MCF 10A (cell line): Measurements from ENCODE around the gene SLC6A4. TPM values are rescaled to one million over a fixed set of nuclear protein-coding genes. Genes with fewer than 3 reads are reported as not detected.

ENCODE experiments used
- Bru-seq: library from RNA; stranded (reverse); fragments of 400-500 nt; gene quantifications from one replicate; lab custom pipeline; 2021; lab: Mats Ljungman, UMichigan
- BruChase-seq, 2 experiments: library from RNA; stranded (reverse); fragments of 400-500 nt; gene quantifications; one replicate each; lab custom pipeline; 2021; lab: Mats Ljungman, UMichigan
- BruUV-seq: library from RNA; stranded (reverse); fragments of 400-500 nt; replicated peaks from 2 replicates; lab custom pipeline; 2021; lab: Mats Ljungman, UMichigan
- CTCF ChIA-PET: fragments of 300-600 bp; sonication (Branson Sonifier 250); formaldehyde crosslinking; extraction: SDS; loops from one replicate; lab custom pipeline; 2021; ENCODE audit warnings: antibody characterized with exemption, inconsistent platforms; lab: Yijun Ruan, JAX
- POLR2A ChIA-PET: fragments of 300-600, 350-650 bp; sonication (Branson Sonifier 250); formaldehyde crosslinking; extraction: SDS; loops from one replicate; lab custom pipeline; 2020; ENCODE audit warnings: antibody characterized with exemption, inconsistent platforms; lab: Yijun Ruan, JAX
- DNase-seq: peaks from one replicate; pipeline ENCODE4 v3.0.0-alpha.2; 2018; ENCODE audit not compliant: unreplicated experiment
- H3K27ac Mint-ChIP-seq: one replicate; pipeline ENCODE4 v1.8.0; 2022; ENCODE audit warnings: mild to moderate bottlenecking, low read depth, mixed read lengths; ENCODE audit not compliant: unreplicated experiment
- H3K27me3 Mint-ChIP-seq: one replicate; pipeline ENCODE4 v1.8.0; 2022; ENCODE audit warnings: mixed read lengths; ENCODE audit not compliant: insufficient read depth, unreplicated experiment
- H3K36me3 Mint-ChIP-seq: one replicate; pipeline ENCODE4 v1.8.0; 2022; ENCODE audit warnings: mild to moderate bottlenecking, moderate library complexity, mixed read lengths; ENCODE audit not compliant: insufficient read depth, unreplicated experiment
- H3K4me1 Mint-ChIP-seq: one replicate; pipeline ENCODE4 v1.8.0; 2022; ENCODE audit warnings: mixed read lengths; ENCODE audit not compliant: insufficient read depth, unreplicated experiment
- H3K4me3 Mint-ChIP-seq: one replicate; pipeline ENCODE4 v1.8.0; 2022; ENCODE audit warnings: mild to moderate bottlenecking, moderate library complexity, mixed read lengths; ENCODE audit not compliant: unreplicated experiment
- H3K9me3 Mint-ChIP-seq: one replicate; pipeline ENCODE4 v1.8.0; 2022; ENCODE audit warnings: mixed read lengths; ENCODE audit not compliant: unreplicated experiment
- intact Hi-C: fragments of 100-400 bp; cut with micrococcal nuclease; formaldehyde crosslinking; loops from 2 replicates; pipeline ENCODE4 v1.14.1; 2022
- long read RNA-seq: library from polyadenylated mRNA; stranded (forward); transcript quantifications from one replicate; pipeline ENCODE4 v2.0.0, GENCODE V29; 2022
- total RNA-seq: library from RNA; stranded (reverse); gene quantifications from 2 replicates; pipeline ENCODE4 v1.2.3, GENCODE V29; 2022
- TF ChIP-seq, protein P1 (sequence below): fragments of 200-600 bp; IDR thresholded peaks from one replicate; pipeline ENCODE4 v1.8.0; 2022; ENCODE audit warnings: antibody characterized with exemption, mild to moderate bottlenecking; ENCODE audit not compliant: unreplicated experiment

SLC6A4 gene
- total RNA-seq, result not detected in 2 replicates
- Bru-seq, nascent RNA, result percentile 13 among the genes with signal in this experiment
- BruChase-seq, experiment 1, labeled RNA remaining after a 6-hour chase, result percentile 10 among the genes with signal in this experiment
- BruChase-seq, experiment 2, labeled RNA remaining after a 2-hour chase, result percentile 10 among the genes with signal in this experiment
- long read RNA-seq, result 0 reads

DNA sequence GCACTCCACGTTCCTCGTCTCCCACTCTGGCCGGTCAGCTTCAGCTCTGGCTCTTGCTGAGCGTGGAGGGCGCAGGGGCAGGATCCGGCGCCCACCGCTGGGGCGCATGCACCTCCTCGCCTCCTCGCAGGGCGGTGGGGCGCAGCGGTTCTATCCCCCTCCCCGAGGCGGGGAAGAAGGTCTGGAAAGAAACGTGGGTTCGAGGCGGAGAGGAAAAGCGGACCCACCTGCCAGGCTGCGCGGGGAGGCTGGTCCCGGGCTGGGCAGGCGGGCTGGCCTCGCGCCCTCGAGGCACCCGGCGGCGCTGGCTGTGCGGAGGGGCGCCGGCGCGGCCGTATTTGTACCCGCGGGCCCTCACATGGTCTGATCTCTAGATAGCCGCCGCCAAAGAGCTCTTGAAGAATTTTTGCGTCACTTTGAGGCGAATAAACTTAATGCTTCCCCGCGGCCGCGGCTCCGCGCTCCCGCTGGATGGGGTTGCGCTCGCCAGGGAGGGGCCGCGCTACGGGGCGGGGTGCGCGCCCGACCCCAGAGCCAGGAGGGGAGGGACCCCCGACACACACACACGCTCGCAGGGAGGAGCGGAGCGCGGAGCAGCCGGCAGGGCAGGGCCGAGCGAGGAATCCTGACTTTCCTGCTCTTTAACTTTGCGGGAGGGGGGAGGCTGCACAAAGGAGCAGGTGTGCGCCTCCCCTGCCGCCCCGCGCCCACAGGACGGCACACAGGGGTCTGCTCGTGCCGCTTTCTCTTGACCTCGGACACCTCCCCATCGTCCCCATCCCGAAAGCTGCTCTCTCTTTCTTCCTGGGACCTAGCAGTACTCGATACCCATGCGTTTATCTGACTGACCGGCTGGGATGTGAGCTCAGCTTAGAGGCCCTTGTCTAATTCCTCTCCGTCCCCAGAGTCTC, at the start of gene SLC6A4:
Gene SLC6A4 (minus strand): TSS at position 312 of the 911 bp plus-strand sequence. CDS start 13,739 bp downstream, outside the sequence.
- Mint-ChIP-seq H3K36me3 (no peaks in the 10 kb centered on the region), H3K9me3 (no peaks in the 10 kb centered on the region), H3K4me3 (peak within 1 kb of the TSS; percentile 48), H3K27me3 (peaks cover 59% of the 10 kb centered on the region), H3K4me1 (peaks cover 9% of the 10 kb centered on the region), H3K27ac (no peak within 1 kb of the TSS)
- TF ChIP-seq, protein P1, sequence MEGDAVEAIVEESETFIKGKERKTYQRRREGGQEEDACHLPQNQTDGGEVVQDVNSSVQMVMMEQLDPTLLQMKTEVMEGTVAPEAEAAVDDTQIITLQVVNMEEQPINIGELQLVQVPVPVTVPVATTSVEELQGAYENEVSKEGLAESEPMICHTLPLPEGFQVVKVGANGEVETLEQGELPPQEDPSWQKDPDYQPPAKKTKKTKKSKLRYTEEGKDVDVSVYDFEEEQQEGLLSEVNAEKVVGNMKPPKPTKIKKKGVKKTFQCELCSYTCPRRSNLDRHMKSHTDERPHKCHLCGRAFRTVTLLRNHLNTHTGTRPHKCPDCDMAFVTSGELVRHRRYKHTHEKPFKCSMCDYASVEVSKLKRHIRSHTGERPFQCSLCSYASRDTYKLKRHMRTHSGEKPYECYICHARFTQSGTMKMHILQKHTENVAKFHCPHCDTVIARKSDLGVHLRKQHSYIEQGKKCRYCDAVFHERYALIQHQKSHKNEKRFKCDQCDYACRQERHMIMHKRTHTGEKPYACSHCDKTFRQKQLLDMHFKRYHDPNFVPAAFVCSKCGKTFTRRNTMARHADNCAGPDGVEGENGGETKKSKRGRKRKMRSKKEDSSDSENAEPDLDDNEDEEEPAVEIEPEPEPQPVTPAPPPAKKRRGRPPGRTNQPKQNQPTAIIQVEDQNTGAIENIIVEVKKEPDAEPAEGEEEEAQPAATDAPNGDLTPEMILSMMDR, result no peak
- intact Hi-C loops, result loop anchor here (1.0 to 2.0 kb wide), 2 partner anchors 110 to 131 kb away; no protein-coding TSS in a partner anchor
- no peak for DNase-seq
- BruUV-seq, result no TSS peak
- ChIA-PET POLR2A (interaction anchor here (0.9 kb wide), 1 partner anchor 109 kb away, joined by 3 read pairs; no protein-coding TSS in a partner anchor), CTCF (interaction anchor here (1.1 to 2.8 kb wide), 5 partner anchors 10 to 131 kb away, joined by 3 to 15 read pairs (median 4); no protein-coding TSS in a partner anchor)

DNA sequence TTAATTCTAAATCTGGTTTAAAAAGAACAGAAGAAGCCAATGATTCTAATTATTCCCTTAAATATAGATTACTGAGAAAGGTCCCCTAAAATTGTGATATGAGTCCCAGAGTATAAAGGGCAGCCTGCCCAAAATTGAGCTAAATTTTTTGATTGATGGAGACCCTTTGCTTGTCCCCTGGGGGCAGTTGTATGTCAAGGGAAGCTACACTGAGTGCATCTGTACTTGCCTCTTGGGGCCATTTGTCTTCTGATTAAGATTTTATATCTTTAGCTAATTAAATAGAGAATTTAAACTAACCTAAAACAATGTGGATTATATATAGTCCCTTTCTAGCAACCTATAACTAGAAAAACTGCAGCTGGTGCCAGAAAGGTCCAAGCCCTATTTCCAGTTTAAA, 43.7 kb upstream of the SLC6A4 start:
- ChIA-PET POLR2A (interaction anchor here (0.5 to 0.8 kb wide), 4 partner anchors 8 to 403 kb away, joined by 3 read pairs; partner anchors contain the start of gene BLMH), CTCF (interaction anchor here (0.5 to 0.9 kb wide), 3 partner anchors 23 to 175 kb away, joined by 3 read pairs; no protein-coding TSS in a partner anchor)
- H3K4me1 Mint-ChIP-seq, result no peaks in the 10 kb centered on the region
- DNase-seq, result no peak
- TF ChIP-seq, protein P1, result no peak
- H3K36me3 Mint-ChIP-seq, result peaks cover 38% of the 10 kb centered on the region
- no peak overlapping the region for H3K27ac Mint-ChIP-seq
- no TSS peak for BruUV-seq
- H3K27me3 Mint-ChIP-seq, result no peaks in the 10 kb centered on the region
- H3K4me3 Mint-ChIP-seq, result no peak overlapping the region
- intact Hi-C loops, result no loop called here
- no peaks in the 10 kb centered on the region for H3K9me3 Mint-ChIP-seq

- TF ChIP-seq, protein P1, result no peak
- DNase-seq, result peak; percentile 5
- no peaks in the 10 kb centered on the region for H3K9me3 Mint-ChIP-seq
- H3K27ac Mint-ChIP-seq, result no peak overlapping the region
- ChIA-PET CTCF (interaction anchor here (0.6 to 1.2 kb wide), 3 partner anchors 12 to 152 kb away, joined by 3 read pairs; no protein-coding TSS in a partner anchor), POLR2A (no interaction called here)
- peaks cover 43% of the 10 kb centered on the region for H3K36me3 Mint-ChIP-seq
- no peaks in the 10 kb centered on the region for H3K4me1 Mint-ChIP-seq
- no TSS peak for BruUV-seq
- H3K27me3 Mint-ChIP-seq, result no peaks in the 10 kb centered on the region
- intact Hi-C loops, result loop anchor here (1.0 kb wide), 1 partner anchor 174 kb away; no protein-coding TSS in a partner anchor
- H3K4me3 Mint-ChIP-seq, result no peak overlapping the region
Observed at GRCh38 chr17:30278032-30278431, 42.5 kb upstream of the SLC6A4 start.

DNA sequence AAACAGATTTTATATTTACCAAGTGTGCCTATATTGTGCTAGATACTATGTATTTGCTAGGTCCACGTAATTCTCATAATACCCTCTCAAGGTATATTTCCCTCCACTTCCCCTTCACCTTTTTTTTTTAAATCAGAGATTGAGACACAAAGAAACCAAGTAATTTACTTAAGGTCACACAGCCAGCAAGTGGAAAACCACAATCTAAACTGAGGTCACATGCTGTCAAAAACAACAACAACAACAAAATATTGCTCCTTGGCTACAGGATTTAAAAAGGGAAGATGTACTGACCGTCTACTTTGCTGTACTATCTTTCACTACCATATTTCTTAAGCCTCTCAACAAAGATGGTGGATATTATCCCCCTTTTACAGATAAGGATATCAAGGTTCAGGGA, 40.4 kb upstream of the SLC6A4 start:
- H3K4me3 Mint-ChIP-seq, result no peak overlapping the region
- H3K9me3 Mint-ChIP-seq, result no peaks in the 10 kb centered on the region
- peaks cover 61% of the 10 kb centered on the region for H3K36me3 Mint-ChIP-seq
- ChIA-PET POLR2A (no interaction called here), CTCF (no interaction called here)
- no peak for DNase-seq
- no peaks in the 10 kb centered on the region for H3K27me3 Mint-ChIP-seq
- H3K4me1 Mint-ChIP-seq, result no peaks in the 10 kb centered on the region
- TF ChIP-seq, protein P1, result no peak
- no TSS peak for BruUV-seq
- intact Hi-C loops, result no loop called here
- no peak overlapping the region for H3K27ac Mint-ChIP-seq
